HCT116 (cell line): ENCODE results near the gene GLRX3. TPM values are rescaled to one million over a fixed set of nuclear protein-coding genes. Genes with fewer than 3 reads are reported as not detected.

Source experiments
- ATAC-seq: fragments of 200-7000 bp; cut with Tn5 transposase; 2 replicates; pipeline ENCODE4 v1.9.1; 2020; ENCODE audit warnings: mild to moderate bottlenecking, moderate library complexity
- BruUV-seq: library from RNA; stranded (reverse); fragments of 400-500 nt; replicated peaks from 2 replicates; lab custom pipeline; 2021; lab: Mats Ljungman, UMichigan
- CTCF ChIA-PET: fragments of 300-600 bp; sonication (Branson Sonifier 250); formaldehyde crosslinking; loops from one replicate; lab custom pipeline; 2021; ENCODE audit warnings: antibody characterized with exemption; lab: Charles Lee
- POLR2A ChIA-PET: fragments of 300-600, 350-600 bp; sonication (Branson Sonifier 250); formaldehyde crosslinking; loops from one replicate; lab custom pipeline; 2021; ENCODE audit warnings: antibody characterized with exemption; lab: Charles Lee
- RAD21 ChIA-PET, 2 experiments: fragments of 300-600 bp; sonication (Branson Sonifier 250); formaldehyde crosslinking; loops; one replicate each; lab custom pipeline; 2023; ENCODE audit warnings: low total read pairs in 2 of 2; ENCODE audit not compliant: uncharacterized antibody in 2 of 2, unreplicated experiment in 2 of 2, low non-redundant PET in 1 of 2; lab: Charles Lee
- DNase-seq: peaks from one replicate; pipeline ENCODE4 v3.0.0-alpha.2; 2010; ENCODE audit warnings: low read depth, low spot score
- H2AFZ ChIP-seq: fragments of 200-600 bp; shearing (Covaris generic), sonication (generic); 2 replicates; pipeline ENCODE4 v1.6.1; 2017; ENCODE audit warnings: low read depth, mixed run types, mixed read lengths, antibody characterized with exemption, low read length; ENCODE audit not compliant: poor library complexity, severe bottlenecking
- H3K27ac ChIP-seq: 2 replicates; pipeline ENCODE4 v1.5.1; 2012; ENCODE audit warnings: low read depth, low read length
- H3K27me3 ChIP-seq: fragments of 200-600 bp; sonication (generic); 2 replicates; pipeline ENCODE4 v1.6.1; 2016; ENCODE audit warnings: mixed run types, low read length, mixed read lengths; ENCODE audit not compliant: insufficient read depth
- H3K36me3 ChIP-seq, 2 experiments: fragments of 200-500 bp in 1 of 2; fragments of 200-600 bp in 1 of 2; sonication (Bioruptor generic) in 1 of 2; sonication (generic) in 1 of 2; 2 replicates each; pipeline versions ENCODE4 v1.5.1 to v1.6.1; 2014 to 2016; ENCODE audit warnings: low read length in 2 of 2, inconsistent platforms in 1 of 2, mixed read lengths in 1 of 2, mixed run types in 1 of 2; ENCODE audit not compliant: insufficient read depth in 2 of 2, control insufficient read depth in 1 of 2
- H3K4me1 ChIP-seq, 2 experiments: fragments of 200-600 bp in 1 of 2; sonication (generic) in 1 of 2; 2 replicates each; pipeline versions ENCODE4 v1.5.1 to v1.6.1; 2012 to 2017; ENCODE audit warnings: low read length in 2 of 2, inconsistent platforms in 1 of 2, mild to moderate bottlenecking in 1 of 2, mixed read lengths in 1 of 2, mixed run types in 1 of 2, moderate library complexity in 1 of 2; ENCODE audit not compliant: insufficient read depth in 2 of 2, control insufficient read depth in 1 of 2
- H3K4me2 ChIP-seq: fragments of 200-600 bp; sonication (generic); 2 replicates; pipeline ENCODE4 v1.6.1; 2017; ENCODE audit warnings: mixed run types, low read length, mixed read lengths
- H3K4me3 ChIP-seq, 2 experiments: fragments of 200-600 bp in 1 of 2; sonication (generic) in 1 of 2; replicated peaks in 1 of 2; 2 replicates each; pipeline ENCODE4 v1.5.1; 2011 to 2016; ENCODE audit warnings: low read length in 2 of 2, control low read depth in 1 of 2, low read depth in 1 of 2, mild to moderate bottlenecking in 1 of 2, mixed read lengths in 1 of 2, mixed run types in 1 of 2
- H3K79me2 ChIP-seq: fragments of 200-600 bp; sonication (generic); 2 replicates; pipeline ENCODE4 v1.6.1; 2017; ENCODE audit warnings: mild to moderate bottlenecking, mixed run types, low read length, moderate library complexity, mixed read lengths; ENCODE audit not compliant: insufficient read depth
- H3K9ac ChIP-seq: fragments of 200-600 bp; sonication (generic); 2 replicates; pipeline ENCODE4 v1.6.1; 2016; ENCODE audit warnings: low read length, mixed read lengths
- H3K9me2 ChIP-seq: fragments of 200-600 bp; sonication (generic), shearing (Covaris generic); 2 replicates; pipeline ENCODE4 v1.6.1; 2017; ENCODE audit warnings: mixed run types, mild to moderate bottlenecking, moderate library complexity; ENCODE audit not compliant: insufficient read depth
- H3K9me3 ChIP-seq, 2 experiments: fragments of 200-500 bp in 1 of 2; fragments of 200-600 bp in 1 of 2; sonication (Bioruptor generic) in 1 of 2; sonication (generic) in 1 of 2; 2 replicates each; pipeline ENCODE4 v1.6.1; 2014 to 2017; ENCODE audit warnings: low read length in 2 of 2, mixed read lengths in 2 of 2, inconsistent platforms in 1 of 2, low read depth in 1 of 2, mild to moderate bottlenecking in 1 of 2, mixed run types in 1 of 2, moderate library complexity in 1 of 2; ENCODE audit not compliant: control insufficient read depth in 1 of 2, insufficient read depth in 1 of 2
- H4K20me1 ChIP-seq: fragments of 200-600 bp; sonication (generic), shearing (Covaris generic); 2 replicates; pipeline ENCODE4 v1.6.1; 2017; ENCODE audit warnings: mixed run types, mild to moderate bottlenecking, moderate library complexity; ENCODE audit not compliant: insufficient read depth
- CBX3 ChIP-seq: IDR thresholded peaks from 2 replicates; pipeline ENCODE4 v1.6.1; 2012; ENCODE audit warnings: low read depth
- CEBPB ChIP-seq: IDR thresholded peaks from 2 replicates; pipeline ENCODE4 v1.6.1; 2012; ENCODE audit warnings: low read depth
- ELF1 ChIP-seq: IDR thresholded peaks from 2 replicates; pipeline ENCODE4 v1.6.1; 2012; ENCODE audit warnings: low read depth, borderline replicate concordance
- EZH2 ChIP-seq: fragments of 200-600 bp; sonication (generic); IDR thresholded peaks from 2 replicates; pipeline ENCODE4 v1.6.1; 2017; ENCODE audit warnings: antibody characterized with exemption, mixed run types
- EZH2phosphoT487 ChIP-seq: fragments of 200-600 bp; IDR thresholded peaks from 2 replicates; pipeline ENCODE4 v1.6.1; 2018; ENCODE audit warnings: antibody characterized with exemption, borderline replicate concordance
- FOSL1 ChIP-seq: IDR thresholded peaks from 2 replicates; pipeline ENCODE4 v1.6.1; 2012; ENCODE audit warnings: low read depth
- JUND ChIP-seq: IDR thresholded peaks from 2 replicates; pipeline ENCODE4 v1.6.1; 2012
- POLR2AphosphoS5 ChIP-seq: IDR thresholded peaks from 2 replicates; pipeline ENCODE4 v1.6.1; 2011; ENCODE audit warnings: mild to moderate bottlenecking, low read depth, low read length, moderate library complexity
- REST ChIP-seq: IDR thresholded peaks from 2 replicates; pipeline ENCODE4 v1.6.1; 2012; ENCODE audit warnings: low read depth
- SP1 ChIP-seq: IDR thresholded peaks from 2 replicates; pipeline ENCODE4 v1.6.1; 2012; ENCODE audit warnings: low read depth
- TCF7L2 ChIP-seq: IDR thresholded peaks from 2 replicates; pipeline ENCODE4 v1.7.0; 2011; ENCODE audit warnings: borderline replicate concordance, inconsistent platforms; ENCODE audit not compliant: insufficient read depth, insufficient read length; ENCODE audit errors: extremely low read depth
- ZBTB33 ChIP-seq: IDR thresholded peaks from 2 replicates; pipeline ENCODE4 v1.6.1; 2011; ENCODE audit warnings: mild to moderate bottlenecking, low read length, moderate library complexity; ENCODE audit not compliant: insufficient replicate concordance; ENCODE audit errors: extremely low read depth
- ZFX ChIP-seq: fragments of 450-650 bp; IDR thresholded peaks from 2 replicates; pipeline ENCODE4 v1.6.1; 2017
- intact Hi-C: fragments of 100-400 bp; cut with micrococcal nuclease; formaldehyde crosslinking; loops from 2 replicates; pipeline ENCODE4 v1.10.0; 2022
- total RNA-seq: library from RNA; stranded (reverse); gene quantifications from one replicate; pipeline ENCODE4 v1.2.1, GENCODE V29; 2021; ENCODE audit not compliant: unreplicated experiment

The GLRX3 gene
- total RNA-seq, 1 experiment from 2014 or later, result 59.1 TPM

DNA sequence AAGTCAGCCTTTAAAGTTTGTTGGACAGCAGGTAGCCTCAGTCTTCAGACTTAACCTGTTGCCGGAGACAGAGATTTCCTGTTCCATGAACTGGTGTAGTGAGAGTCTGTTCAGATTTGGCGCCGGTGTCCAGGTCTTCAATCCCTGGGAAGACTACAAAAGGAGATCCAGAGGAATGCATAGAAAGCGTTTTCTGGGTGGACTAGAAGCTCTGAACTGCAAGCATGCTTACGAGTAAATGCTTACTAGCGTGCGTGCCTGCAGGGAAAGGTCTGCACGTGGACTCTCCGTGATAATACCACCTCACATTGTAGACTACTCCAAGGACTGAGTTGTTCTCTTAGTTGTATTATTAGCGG, 878 bp downstream of the GLRX3 start:
- H3K9ac ChIP-seq, result peak overlapping the region; percentile 73
- ChIA-PET RAD21 (no interaction called here), POLR2A (interaction anchor here (2.9 kb wide), 1 partner anchor 27 kb away, joined by 13 read pairs; the partner anchor contains the start of gene C10orf143), CTCF (interaction anchor here (3.7 kb wide), 1 partner anchor 27 kb away, joined by 16 read pairs; the partner anchor contains the start of gene C10orf143)
- TF ChIP-seq JUND (no peak), TCF7L2 (no peak)
- no peak for ATAC-seq
- peaks cover 54% of the 10 kb centered on the region for H3K79me2 ChIP-seq
- peak overlapping the region; percentile 75 for H3K4me2 ChIP-seq
- no peaks in the 10 kb centered on the region for H3K36me3 ChIP-seq
- intact Hi-C loops, result no loop called here
- peak overlapping the region; percentile 64 for H3K27ac ChIP-seq
- peaks cover 8 to 24% of the 10 kb centered on the region in 2 experiments; a peak in 3 of 4 replicates for H3K4me1 ChIP-seq
- no peaks in the 10 kb centered on the region for H3K9me2 ChIP-seq
- BruUV-seq, result no TSS peak
- no peak overlapping the region for H2AFZ ChIP-seq
- peak overlapping the region; percentile 61 to 73 for H3K4me3 ChIP-seq
- H4K20me1 ChIP-seq, result 0 out of 2 replicates have a peak, but pooled peaks cover 6% of the 10 kb centered on the region
- H3K9me3 ChIP-seq, result no peaks in the 10 kb centered on the region
- DNase-seq, result no peak
- no peaks in the 10 kb centered on the region for H3K27me3 ChIP-seq

GRCh38 chr10:130137659-130138478, 1.7 kb downstream of the GLRX3 start:
- BruUV-seq, result no TSS peak
- ChIA-PET POLR2A (interaction anchor here (2.9 kb wide), 1 partner anchor 27 kb away, joined by 13 read pairs; the partner anchor contains the start of gene C10orf143), CTCF (interaction anchor here (3.7 kb wide), 1 partner anchor 27 kb away, joined by 16 read pairs; the partner anchor contains the start of gene C10orf143)
- TF ChIP-seq CEBPB (no peak), POLR2AphosphoS5 (no peak), FOSL1 (no peak), SP1 (no peak), ZFX (no peak), REST (no peak), EZH2phosphoT487 (no peak), CBX3 (no peak), TCF7L2 (no peak), ELF1 (no peak), EZH2 (no peak), ZBTB33 (no peak)

More at GRCh38 chr10:130137659-130138478, 1.7 kb downstream of the GLRX3 start:
- no peak overlapping the region for H2AFZ ChIP-seq
- peak overlapping the region; percentile 56; the same call in 1 of the 2 replicates for H3K27ac ChIP-seq
- 0 out of 2 replicates have a peak, but pooled peaks cover 6% of the 10 kb centered on the region for H4K20me1 ChIP-seq
- H3K27me3 ChIP-seq, result no peaks in the 10 kb centered on the region
- no peaks in the 10 kb centered on the region for H3K36me3 ChIP-seq
- intact Hi-C loops, result no loop called here
- DNase-seq, result no peak
- H3K9ac ChIP-seq, result peak overlapping the region; percentile 73
- peak overlapping the region; percentile 61 to 73 for H3K4me3 ChIP-seq
- no peaks in the 10 kb centered on the region for H3K9me3 ChIP-seq
- H3K4me1 ChIP-seq, result peaks cover 8 to 24% of the 10 kb centered on the region in 2 experiments; a peak in 3 of 4 replicates
- RAD21 ChIA-PET, result no interaction called here
- peak overlapping the region; percentile 75 for H3K4me2 ChIP-seq
- peaks cover 62% of the 10 kb centered on the region for H3K79me2 ChIP-seq
- no peak for ATAC-seq
- H3K9me2 ChIP-seq, result no peaks in the 10 kb centered on the region
